Endothelial cell of umbilical vein (primary cell): Measurements from ENCODE around the gene RAI1. TPM values are rescaled to one million over a fixed set of nuclear protein-coding genes. Genes with fewer than 3 reads are reported as not detected.

Source experiments
- BruUV-seq: library from RNA; stranded (reverse); fragments of 400-500 nt; replicated peaks from 2 replicates; lab custom pipeline; 2021; lab: Mats Ljungman, UMichigan
- CTCF ChIA-PET: fragments of 300-600, 350-600 bp; sonication (Branson Sonifier 250); formaldehyde crosslinking; loops from one replicate; lab custom pipeline; 2021; ENCODE audit warnings: antibody characterized with exemption, inconsistent platforms; lab: Charles Lee
- POLR2A ChIA-PET: fragments of 300-600, 350-600 bp; sonication (Branson Sonifier 250); formaldehyde crosslinking; loops from one replicate; lab custom pipeline; 2021; ENCODE audit warnings: antibody characterized with exemption, inconsistent platforms; lab: Charles Lee
- DNase-seq: peaks from one replicate; pipeline ENCODE4 v3.0.0-alpha.2; 2011; ENCODE audit warnings: low read depth, low spot score
- FAIRE-seq: peaks from 2 replicates; lab custom pipeline; 2011; peaks lifted over from hg19 to GRCh38; lab: Jason Lieb, UNC
- H2AFZ ChIP-seq: 2 replicates; pipeline ENCODE4 v1.6.0; 2012; ENCODE audit warnings: low read depth, low read length, control low read depth, inconsistent platforms
- H3K27ac ChIP-seq: 2 replicates; pipeline ENCODE4 v1.5.1; 2011; ENCODE audit warnings: low read depth, mild to moderate bottlenecking, control low read depth, low read length, moderate library complexity; ENCODE audit not compliant: insufficient read depth
- H3K27me3 ChIP-seq, 2 experiments: 2 replicates each; pipeline versions ENCODE4 v1.6.0 to v1.6.1; 2011; ENCODE audit warnings: low read length in 2 of 2, mixed read lengths in 1 of 2; ENCODE audit not compliant: control insufficient read depth in 2 of 2, insufficient read depth in 2 of 2
- H3K36me3 ChIP-seq, 2 experiments: 2 replicates in 1 of 2; 3 replicates in 1 of 2; pipeline ENCODE4 v1.5.1; 2011; ENCODE audit warnings: low read length in 2 of 2, mild to moderate bottlenecking in 1 of 2, moderate library complexity in 1 of 2; ENCODE audit not compliant: control insufficient read depth in 2 of 2, insufficient read depth in 2 of 2; ENCODE audit errors: extremely low read depth in 1 of 2
- H3K4me1 ChIP-seq: 3 replicates; pipeline ENCODE4 v1.5.1; 2011; ENCODE audit warnings: mild to moderate bottlenecking, low read length; ENCODE audit not compliant: control insufficient read depth, insufficient read depth; ENCODE audit errors: extremely low read depth
- H3K4me2 ChIP-seq: 2 replicates; pipeline ENCODE4 v1.6.1; 2011; ENCODE audit warnings: low read length, control low read depth, mixed read lengths; ENCODE audit not compliant: insufficient read depth
- H3K4me3 ChIP-seq, 3 experiments: fragments of 200-600 bp in 1 of 3; sonication (generic), shearing (Covaris generic) in 1 of 3; replicated peaks in 1 of 3; 2 replicates each; pipeline ENCODE4 v1.5.1; 2011 to 2016; ENCODE audit warnings: control low read depth in 3 of 3, low read length in 3 of 3, mild to moderate bottlenecking in 2 of 3, inconsistent platforms in 1 of 3, low read depth in 1 of 3, moderate library complexity in 1 of 3; ENCODE audit not compliant: insufficient read depth in 1 of 3
- H3K79me2 ChIP-seq: 2 replicates; pipeline ENCODE4 v1.6.0; 2012; ENCODE audit warnings: low read length, inconsistent platforms; ENCODE audit not compliant: control insufficient read depth, insufficient read depth
- H3K9ac ChIP-seq: replicated peaks from 2 replicates; pipeline ENCODE3; 2011; ENCODE audit warnings: low read length, control low read depth; ENCODE audit not compliant: insufficient read depth; ENCODE audit errors: extremely low read depth
- H3K9me1 ChIP-seq: replicated peaks from 3 replicates; pipeline ENCODE4 v1.6.0; 2011; ENCODE audit warnings: mild to moderate bottlenecking, low read length; ENCODE audit not compliant: control insufficient read depth, insufficient read depth; ENCODE audit errors: extremely low read depth
- H3K9me3 ChIP-seq: replicated peaks from 2 replicates; pipeline ENCODE4 v1.5.1; 2012; ENCODE audit warnings: low read length, inconsistent platforms; ENCODE audit not compliant: control insufficient read depth, insufficient read depth
- H4K20me1 ChIP-seq: replicated peaks from 2 replicates; pipeline ENCODE3; 2011; ENCODE audit warnings: mild to moderate bottlenecking, low read length; ENCODE audit not compliant: control insufficient read depth, insufficient read depth; ENCODE audit errors: extremely low read depth
- EZH2 ChIP-seq: IDR thresholded peaks from 2 replicates; pipeline ENCODE4 v1.6.1; 2012; ENCODE audit warnings: borderline replicate concordance, low read depth, mild to moderate bottlenecking, moderate library complexity, low read length, inconsistent platforms; ENCODE audit not compliant: severe bottlenecking
- FOS ChIP-seq: IDR thresholded peaks from 2 replicates; pipeline ENCODE4 v1.6.1; 2011; ENCODE audit warnings: mild to moderate bottlenecking, low read length, moderate library complexity, borderline replicate concordance; ENCODE audit not compliant: insufficient read depth
- GATA2 ChIP-seq: IDR thresholded peaks from 2 replicates; pipeline ENCODE4 v1.7.0; 2011; ENCODE audit warnings: low read depth, mild to moderate bottlenecking, moderate library complexity, mixed read lengths, low read length; ENCODE audit not compliant: insufficient read length, insufficient read depth
- JUN ChIP-seq: IDR thresholded peaks from 2 replicates; pipeline ENCODE4 v1.6.1; 2011; ENCODE audit warnings: borderline replicate concordance, low read depth; ENCODE audit not compliant: insufficient read length, insufficient read depth
- MAX ChIP-seq: IDR thresholded peaks from 2 replicates; pipeline ENCODE4 v1.6.1; 2011; ENCODE audit not compliant: insufficient read depth, insufficient read length
- MYC ChIP-seq: IDR thresholded peaks from one replicate; pipeline ENCODE4 v1.6.1; 2011; ENCODE audit warnings: mild to moderate bottlenecking, low read depth, low read length
- POLR2A ChIP-seq: IDR thresholded peaks from 2 replicates; pipeline ENCODE4 v1.6.1; 2012; ENCODE audit warnings: low read depth, mild to moderate bottlenecking, control low read depth, low read length
- POLR2AphosphoS5 ChIP-seq: IDR thresholded peaks from 2 replicates; pipeline ENCODE4 v1.6.1; 2012; ENCODE audit warnings: low read depth, mild to moderate bottlenecking, control low read depth, low read length, moderate library complexity; ENCODE audit not compliant: insufficient read depth
- dilution Hi-C: fragments of 300-500 bp; cut with MboI; formaldehyde crosslinking; loops from one replicate; pipeline ENCODE4 v1.15.0; 2019; ENCODE audit warnings: low sequenced_read_pairs; ENCODE audit not compliant: extremely low pct_ligation_motif_present
- intact Hi-C: fragments of 100-400 bp; cut with micrococcal nuclease; formaldehyde crosslinking; loops from one replicate; pipeline ENCODE4 v1.10.0; 2022
- polyA plus RNA-seq, 4 experiments: library from polyadenylated mRNA; depleted of rRNA in 3 of 4; stranded (reverse) in 3 of 4; unstranded in 1 of 4; fragments of >200 nt; gene quantifications; 2 replicates each; pipeline versions ENCODE4 v1.2.1 to v1.2.3, GENCODE V29; 2011 to 2012; ENCODE audit warnings: missing spikeins in 1 of 4
- total RNA-seq: library from RNA; stranded (reverse); gene quantifications from 2 replicates; pipeline ENCODE4 v1.2.3, GENCODE V29; 2021
- TF ChIP-seq, protein P1 (sequence below), 2 donors: IDR thresholded peaks; 1 replicate in 1 of 2; 2 replicates in 1 of 2; pipeline ENCODE4 v1.5.1; 2011; ENCODE audit warnings: low read length in 2 of 2, mild to moderate bottlenecking in 2 of 2, moderate library complexity in 2 of 2, control low read depth in 1 of 2, inconsistent platforms in 1 of 2, low read depth in 1 of 2; ENCODE audit not compliant: insufficient read depth in 1 of 2; ENCODE audit errors: extremely low read depth in 1 of 2

The RAI1 gene
- total and polyA plus RNA-seq, 2 donors (not counting 3 experiments of a cell fraction or from before 2014, with no cell fraction given): 7.8 to 43.3 TPM

DNA sequence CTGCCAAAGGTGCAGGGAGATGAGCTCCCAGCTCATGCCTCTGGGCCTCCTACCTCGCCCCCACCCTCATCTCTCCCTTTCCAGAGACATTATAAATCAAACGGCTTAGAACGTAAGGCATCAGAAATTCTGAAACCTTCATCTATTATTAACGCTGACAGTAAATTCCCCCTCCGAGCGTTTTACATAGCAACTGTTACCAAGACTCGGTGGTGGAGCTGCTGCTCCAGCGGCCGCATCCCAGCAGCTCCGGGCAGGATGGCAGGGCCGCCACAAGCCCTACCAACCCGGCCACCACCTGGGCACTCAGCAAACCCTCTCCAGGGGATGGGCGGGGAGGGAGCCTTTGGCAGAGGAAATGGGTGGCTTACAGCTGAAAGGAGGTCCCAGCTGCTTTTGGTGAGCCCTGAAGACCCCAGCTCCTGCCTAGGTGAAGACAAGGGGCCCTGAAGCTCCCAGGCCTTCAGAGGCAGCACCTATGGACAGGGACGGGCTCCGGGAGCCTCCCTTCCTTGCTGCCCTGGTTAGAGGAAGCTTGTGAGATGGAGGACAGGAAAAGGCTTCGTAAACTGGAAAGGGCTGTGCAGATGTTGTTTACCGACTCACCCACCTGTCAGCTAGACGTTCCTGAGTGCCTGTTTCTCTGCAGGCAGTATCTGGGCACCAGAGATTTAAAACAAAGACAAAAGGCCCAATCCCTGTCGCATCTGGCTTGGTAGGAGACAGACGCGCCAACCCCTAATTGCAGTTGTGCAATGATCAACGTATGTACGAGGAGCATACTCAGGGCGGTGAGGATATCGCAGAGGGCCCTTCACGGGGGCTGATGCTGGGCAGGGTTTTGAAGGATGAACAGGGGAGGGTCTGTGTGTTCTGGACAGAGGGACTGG is 76.9 kb downstream of the RAI1 start:
- BruUV-seq: no TSS peak
- CTCF ChIA-PET: interaction anchor here (1.0 kb wide), 1 partner anchor 16 kb away, joined by 3 read pairs; no protein-coding TSS in a partner anchor
- POLR2A ChIA-PET: no interaction called here

More for the DNA sequence above, 76.9 kb downstream of the RAI1 start:
- Histone ChIP-seq H3K4me3 (no peak overlapping the region), H3K4me1 (peaks cover 8% of the 10 kb centered on the region), H3K9me1 (no peaks in the 10 kb centered on the region), H3K27me3 (no peaks in the 10 kb centered on the region), H3K4me2 (no peak overlapping the region), H3K36me3 (no peaks in the 10 kb centered on the region), H3K9ac (no peak overlapping the region), H4K20me1 (no peaks in the 10 kb centered on the region), H3K27ac (no peak overlapping the region), H2AFZ (no peak overlapping the region), H3K79me2 (peaks cover 11% of the 10 kb centered on the region), H3K9me3 (no peaks in the 10 kb centered on the region)
- dilution Hi-C loops (no loop called here), intact Hi-C loops (no loop called here)
- DNase-seq (no peak), FAIRE-seq (no peak)
- TF ChIP-seq POLR2A (no peak), JUN (no peak), EZH2 (no peak), MYC (no peak), POLR2AphosphoS5 (no peak), FOS (no peak), GATA2 (no peak), MAX (no peak)
- TF ChIP-seq, protein P1, sequence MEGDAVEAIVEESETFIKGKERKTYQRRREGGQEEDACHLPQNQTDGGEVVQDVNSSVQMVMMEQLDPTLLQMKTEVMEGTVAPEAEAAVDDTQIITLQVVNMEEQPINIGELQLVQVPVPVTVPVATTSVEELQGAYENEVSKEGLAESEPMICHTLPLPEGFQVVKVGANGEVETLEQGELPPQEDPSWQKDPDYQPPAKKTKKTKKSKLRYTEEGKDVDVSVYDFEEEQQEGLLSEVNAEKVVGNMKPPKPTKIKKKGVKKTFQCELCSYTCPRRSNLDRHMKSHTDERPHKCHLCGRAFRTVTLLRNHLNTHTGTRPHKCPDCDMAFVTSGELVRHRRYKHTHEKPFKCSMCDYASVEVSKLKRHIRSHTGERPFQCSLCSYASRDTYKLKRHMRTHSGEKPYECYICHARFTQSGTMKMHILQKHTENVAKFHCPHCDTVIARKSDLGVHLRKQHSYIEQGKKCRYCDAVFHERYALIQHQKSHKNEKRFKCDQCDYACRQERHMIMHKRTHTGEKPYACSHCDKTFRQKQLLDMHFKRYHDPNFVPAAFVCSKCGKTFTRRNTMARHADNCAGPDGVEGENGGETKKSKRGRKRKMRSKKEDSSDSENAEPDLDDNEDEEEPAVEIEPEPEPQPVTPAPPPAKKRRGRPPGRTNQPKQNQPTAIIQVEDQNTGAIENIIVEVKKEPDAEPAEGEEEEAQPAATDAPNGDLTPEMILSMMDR (IDR thresholded peaks at IDR 0.05; ENCODE audit: extremely low read depth in 1 of 2, insufficient read depth in 1 of 2, low read depth in 1 of 2, low read length in 2 of 2): no peak
